ENCODE data around the gene NR6A1.

Gene NR6A1

DNA sequence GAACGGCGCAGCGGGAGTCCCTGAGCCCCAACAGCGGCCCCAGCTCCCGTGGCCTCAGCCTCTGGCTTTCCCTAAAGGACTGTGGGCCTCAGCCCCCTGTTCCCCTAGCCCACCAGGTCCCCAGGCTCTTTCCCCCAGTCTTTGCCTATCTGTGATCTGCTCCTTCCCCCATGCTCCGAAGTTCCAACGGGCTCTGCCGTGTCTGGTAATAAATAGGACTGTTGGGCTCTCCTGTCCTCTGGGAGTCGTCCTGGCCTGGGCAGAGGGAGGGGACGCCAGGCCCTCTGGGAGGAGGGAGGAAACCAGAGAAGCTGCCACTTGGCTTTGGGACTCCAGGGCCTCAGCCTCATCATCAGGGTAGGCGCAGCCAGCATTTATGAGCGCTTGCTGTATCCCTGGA is 292.8 kb downstream of the NR6A1 start:
- H3K27ac ChIP-seq (ENCODE audit: insufficient read depth, low read length, poor library complexity, severe bottlenecking) = no peak overlapping the region
- H3K27me3 ChIP-seq (replicated peaks; ENCODE audit: control insufficient read depth, insufficient read depth, low read length, poor library complexity, severe bottlenecking) = peaks cover 13% of the 10 kb centered on the region
- no peak for DNase-seq
- H3K36me3 ChIP-seq (ENCODE audit: control insufficient read depth, insufficient read depth, low read length) = no peaks in the 10 kb centered on the region
- H3K9me3 ChIP-seq (ENCODE audit: control insufficient read depth, low read length) = no peaks in the 10 kb centered on the region
- no peak overlapping the region for H3K4me3 ChIP-seq (ENCODE audit: insufficient read depth, low read depth, low read length, poor library complexity, severe bottlenecking)
- H3K4me1 ChIP-seq (ENCODE audit: control insufficient read depth, insufficient read depth, low read length, poor library complexity, severe bottlenecking) = no peaks in the 10 kb centered on the region

DNA sequence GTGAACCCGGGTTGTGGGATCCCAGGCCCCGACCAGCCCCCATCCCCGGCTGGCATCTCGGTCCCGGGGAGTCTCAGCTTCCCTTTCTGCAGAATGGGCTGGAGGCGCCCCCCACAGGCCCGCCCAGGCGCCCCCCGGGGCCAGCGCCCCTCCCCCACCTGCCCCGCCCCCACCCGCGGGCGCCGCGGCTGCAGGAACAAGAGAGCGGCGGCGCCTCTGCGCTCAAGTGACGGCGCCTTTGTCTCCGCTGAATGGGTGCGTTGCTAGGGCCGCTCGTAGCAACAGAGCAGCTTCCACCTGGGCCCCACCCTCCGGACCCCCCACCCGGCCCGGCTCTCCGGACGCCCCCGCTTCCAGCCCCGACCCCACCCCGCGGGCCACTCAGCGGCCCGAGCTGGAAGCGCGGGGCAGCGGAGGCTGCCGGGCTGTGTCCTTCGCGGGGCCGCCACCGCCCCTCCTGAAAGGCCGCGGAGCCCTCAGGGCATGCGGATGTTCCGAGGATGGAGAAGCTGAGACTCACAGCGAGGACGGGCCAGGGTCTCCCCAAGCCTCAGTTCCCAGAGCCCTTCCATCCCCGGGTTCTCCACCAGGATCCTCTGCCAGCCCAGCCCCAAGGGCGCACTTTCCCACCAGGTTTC is 293.3 kb downstream of the NR6A1 start:
- Histone ChIP-seq H3K27me3 (replicated peaks; ENCODE audit: control insufficient read depth, insufficient read depth, low read length, poor library complexity, severe bottlenecking) (peaks cover 13% of the 10 kb centered on the region), H3K4me3 (ENCODE audit: insufficient read depth, low read depth, low read length, poor library complexity, severe bottlenecking) (no peak overlapping the region), H3K4me1 (ENCODE audit: control insufficient read depth, insufficient read depth, low read length, poor library complexity, severe bottlenecking) (no peaks in the 10 kb centered on the region), H3K36me3 (ENCODE audit: control insufficient read depth, insufficient read depth, low read length) (no peaks in the 10 kb centered on the region), H3K9me3 (ENCODE audit: control insufficient read depth, low read length) (no peaks in the 10 kb centered on the region), H3K27ac (ENCODE audit: insufficient read depth, low read length, poor library complexity, severe bottlenecking) (no peak overlapping the region)
- no peak for DNase-seq

DNA sequence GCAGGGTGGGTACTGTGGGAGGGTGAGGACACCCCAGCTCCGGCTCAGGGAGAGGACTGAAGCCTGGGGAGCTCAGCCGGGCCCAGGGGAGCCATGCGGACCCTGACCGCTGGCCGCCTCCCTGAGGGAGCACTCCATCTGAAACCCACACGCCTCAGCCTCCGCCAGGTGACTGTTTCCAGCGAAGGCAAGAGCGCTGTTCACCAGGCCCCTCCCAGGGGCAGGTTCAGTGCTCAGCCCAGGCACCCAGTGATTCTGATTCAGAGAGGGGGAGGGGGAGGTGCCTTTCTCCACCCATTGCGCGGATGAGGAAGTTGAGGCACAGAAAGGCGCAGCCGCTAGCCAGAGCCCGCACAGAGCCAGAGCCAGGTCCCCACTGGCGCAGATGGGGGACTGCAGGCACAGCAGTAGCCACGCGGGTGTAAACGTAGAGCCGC is 293.9 kb downstream of the NR6A1 start:
- H3K27ac ChIP-seq (ENCODE audit: insufficient read depth, low read length, poor library complexity, severe bottlenecking) = no peak overlapping the region
- no peaks in the 10 kb centered on the region for H3K36me3 ChIP-seq (ENCODE audit: control insufficient read depth, insufficient read depth, low read length)
- H3K9me3 ChIP-seq (ENCODE audit: control insufficient read depth, low read length) = no peaks in the 10 kb centered on the region
- H3K4me1 ChIP-seq (ENCODE audit: control insufficient read depth, insufficient read depth, low read length, poor library complexity, severe bottlenecking) = no peaks in the 10 kb centered on the region
- H3K27me3 ChIP-seq (replicated peaks; ENCODE audit: control insufficient read depth, insufficient read depth, low read length, poor library complexity, severe bottlenecking) = peaks cover 13% of the 10 kb centered on the region
- DNase-seq = no peak
- H3K4me3 ChIP-seq (ENCODE audit: insufficient read depth, low read depth, low read length, poor library complexity, severe bottlenecking) = no peak overlapping the region

DNA sequence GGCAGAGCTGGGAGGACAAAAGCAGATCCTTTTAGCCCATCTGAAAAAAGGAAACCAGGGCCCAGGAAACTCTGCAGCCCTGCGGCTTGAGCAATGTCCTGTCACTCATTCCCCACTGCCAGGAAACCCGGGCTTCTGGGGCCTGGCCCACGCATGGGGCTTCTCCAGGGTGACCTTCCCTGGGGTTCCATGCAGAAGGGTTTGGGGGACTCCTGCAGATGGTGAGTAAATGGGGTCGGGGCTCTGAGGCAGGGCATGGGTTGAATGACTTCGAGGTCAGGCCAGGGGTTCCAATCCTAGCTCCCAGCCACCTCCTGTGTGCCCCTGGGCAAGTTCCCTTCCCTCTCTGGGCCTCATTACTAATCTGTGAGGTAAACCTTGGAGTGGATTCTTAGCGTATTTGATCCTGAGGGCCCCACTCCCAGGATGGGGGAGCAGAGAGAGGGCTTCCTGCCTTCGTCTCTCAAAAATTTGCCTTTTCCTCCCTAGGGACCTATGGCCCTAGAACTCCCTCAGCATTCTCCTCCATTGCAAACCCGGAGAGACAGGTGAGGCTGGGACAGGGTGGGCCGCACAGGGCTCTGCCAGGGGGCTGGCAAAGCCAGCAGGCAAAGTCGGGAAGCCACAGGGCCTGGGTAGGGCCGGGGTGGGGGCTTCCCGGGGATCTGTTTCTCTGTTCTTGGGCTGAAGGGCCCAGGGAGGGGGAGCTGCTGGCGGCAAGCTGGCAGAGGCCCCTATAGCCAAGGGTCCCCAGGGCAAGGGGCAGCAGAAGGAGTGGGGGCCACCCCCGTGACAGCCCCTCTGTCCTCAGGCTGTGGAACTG is 295.0 kb downstream of the NR6A1 start:
- no peak overlapping the region for H3K4me3 ChIP-seq (ENCODE audit: insufficient read depth, low read depth, low read length, poor library complexity, severe bottlenecking)
- H3K27me3 ChIP-seq (replicated peaks; ENCODE audit: control insufficient read depth, insufficient read depth, low read length, poor library complexity, severe bottlenecking) = peaks cover 13% of the 10 kb centered on the region

DNA sequence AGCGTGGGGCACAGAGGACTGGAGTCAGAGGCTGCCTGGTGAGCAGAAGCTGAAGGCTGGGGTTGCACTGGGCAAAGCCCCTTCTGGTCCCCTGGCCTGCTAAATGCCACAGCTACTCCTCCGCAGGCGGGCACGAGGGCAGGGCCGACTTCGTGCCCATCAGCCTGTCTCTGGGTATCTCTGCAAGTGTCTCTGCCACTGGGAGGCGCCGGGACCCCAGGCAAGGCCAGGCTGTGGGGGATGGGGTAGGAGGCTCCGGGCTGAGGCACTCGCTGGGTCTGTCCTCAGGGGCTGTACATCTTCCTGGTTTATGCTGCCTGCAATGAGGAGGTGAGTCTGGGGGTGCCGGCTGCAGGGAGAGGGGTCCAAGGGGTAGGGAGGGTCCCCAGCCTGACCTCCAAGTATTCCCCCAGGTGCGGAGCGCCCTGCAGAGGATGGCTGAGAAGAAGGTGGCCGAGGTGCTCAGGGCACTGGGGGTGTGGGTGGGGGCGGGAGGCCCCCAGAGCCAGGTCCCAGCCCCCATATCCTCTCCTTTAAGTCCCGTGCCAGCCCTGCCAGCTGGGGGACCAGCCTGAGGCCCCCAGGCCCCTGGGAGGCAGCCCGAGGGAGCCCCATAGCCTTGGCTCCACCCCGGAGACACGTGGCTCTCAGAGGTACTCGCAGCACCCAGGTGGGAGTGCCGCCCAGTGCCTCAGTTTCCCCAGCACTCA is 295.8 kb downstream of the NR6A1 start:
- no peaks in the 10 kb centered on the region for H3K4me1 ChIP-seq (ENCODE audit: control insufficient read depth, insufficient read depth, low read length, poor library complexity, severe bottlenecking)
- no peak for DNase-seq
- H3K9me3 ChIP-seq (ENCODE audit: control insufficient read depth, low read length) = no peaks in the 10 kb centered on the region
- no peak overlapping the region for H3K27ac ChIP-seq (ENCODE audit: insufficient read depth, low read length, poor library complexity, severe bottlenecking)
- no peak overlapping the region for H3K4me3 ChIP-seq (ENCODE audit: insufficient read depth, low read depth, low read length, poor library complexity, severe bottlenecking)
- H3K27me3 ChIP-seq (replicated peaks; ENCODE audit: control insufficient read depth, insufficient read depth, low read length, poor library complexity, severe bottlenecking) = peaks cover 13% of the 10 kb centered on the region
- no peaks in the 10 kb centered on the region for H3K36me3 ChIP-seq (ENCODE audit: control insufficient read depth, insufficient read depth, low read length)

More for the DNA sequence above, 295.0 kb downstream of the NR6A1 start:
- Histone ChIP-seq H3K27ac (ENCODE audit: insufficient read depth, low read length, poor library complexity, severe bottlenecking) (no peak overlapping the region), H3K36me3 (ENCODE audit: control insufficient read depth, insufficient read depth, low read length) (no peaks in the 10 kb centered on the region), H3K4me1 (ENCODE audit: control insufficient read depth, insufficient read depth, low read length, poor library complexity, severe bottlenecking) (no peaks in the 10 kb centered on the region), H3K9me3 (ENCODE audit: control insufficient read depth, low read length) (no peaks in the 10 kb centered on the region)
- DNase-seq = no peak

DNA sequence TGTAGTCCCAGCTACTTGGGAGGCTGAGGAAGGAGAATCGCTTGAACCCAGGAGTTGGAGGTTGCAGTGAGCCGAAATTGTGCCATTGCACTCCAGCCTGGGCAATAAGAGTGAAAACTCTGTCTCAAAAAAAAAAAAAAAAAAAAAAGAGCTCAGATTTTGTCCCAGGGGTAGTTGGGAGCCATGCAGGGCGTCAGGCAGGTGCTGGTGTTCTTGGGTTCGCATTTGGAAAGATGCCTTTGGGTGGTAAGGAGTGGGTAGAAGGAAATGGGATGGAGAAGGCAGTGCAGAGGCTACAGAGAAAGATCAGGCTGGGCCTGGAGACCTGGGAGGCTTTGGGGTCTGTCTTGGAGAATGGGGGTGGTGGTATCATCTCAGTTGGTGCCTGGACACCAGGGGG is 297.0 kb downstream of the NR6A1 start:
- Histone ChIP-seq H3K4me3 (ENCODE audit: insufficient read depth, low read depth, low read length, poor library complexity, severe bottlenecking) (no peak overlapping the region), H3K27me3 (replicated peaks; ENCODE audit: control insufficient read depth, insufficient read depth, low read length, poor library complexity, severe bottlenecking) (peaks cover 13% of the 10 kb centered on the region), H3K4me1 (ENCODE audit: control insufficient read depth, insufficient read depth, low read length, poor library complexity, severe bottlenecking) (no peaks in the 10 kb centered on the region), H3K27ac (ENCODE audit: insufficient read depth, low read length, poor library complexity, severe bottlenecking) (no peak overlapping the region), H3K36me3 (ENCODE audit: control insufficient read depth, insufficient read depth, low read length) (no peaks in the 10 kb centered on the region), H3K9me3 (ENCODE audit: control insufficient read depth, low read length) (no peaks in the 10 kb centered on the region)
- DNase-seq = no peak

DNA sequence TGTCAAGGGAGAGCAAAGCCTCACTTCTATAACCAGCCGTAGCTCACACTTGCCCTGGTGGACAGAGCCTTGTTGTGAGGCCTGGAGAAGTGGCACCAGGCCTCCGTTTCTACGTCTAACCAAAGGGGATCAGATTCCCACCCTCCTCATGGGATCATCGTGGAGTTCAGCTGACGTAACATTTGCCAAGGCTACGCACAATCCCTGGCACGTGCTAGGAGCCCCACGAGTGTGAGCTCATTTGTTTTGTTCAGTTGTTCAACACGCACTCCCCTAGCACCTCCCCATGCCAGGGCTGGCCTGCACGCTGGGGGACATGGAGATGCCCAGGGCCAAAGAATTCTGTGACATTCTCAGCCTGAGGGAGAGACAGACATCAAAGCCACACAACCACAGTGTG is 297.8 kb downstream of the NR6A1 start:
- no peak for DNase-seq
- H3K27me3 ChIP-seq (replicated peaks; ENCODE audit: control insufficient read depth, insufficient read depth, low read length, poor library complexity, severe bottlenecking) = peaks cover 8% of the 10 kb centered on the region

DNA sequence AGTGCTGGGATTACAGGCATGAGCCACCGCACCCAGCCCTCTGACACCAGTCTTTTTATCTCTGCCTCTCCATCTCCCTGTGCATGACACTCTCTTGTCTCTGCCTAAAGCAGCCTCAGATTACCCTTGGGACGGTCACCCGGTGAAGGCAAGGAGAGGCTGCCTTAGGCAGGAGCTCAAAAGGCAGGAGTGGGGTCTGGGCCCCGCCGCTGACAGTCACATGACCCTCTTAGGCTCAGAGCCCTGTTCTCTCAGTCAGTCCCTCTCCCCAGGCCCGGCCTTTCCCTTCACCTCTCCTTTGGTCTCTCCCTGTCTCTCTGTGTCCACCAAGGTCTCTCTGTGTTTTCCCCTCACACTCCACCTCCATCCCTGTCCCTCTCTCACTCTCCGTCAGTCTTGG is 298.3 kb downstream of the NR6A1 start:
- DNase-seq = no peak
- H3K27ac ChIP-seq (ENCODE audit: insufficient read depth, low read length, poor library complexity, severe bottlenecking) = no peak overlapping the region
- no peaks in the 10 kb centered on the region for H3K36me3 ChIP-seq (ENCODE audit: control insufficient read depth, insufficient read depth, low read length)
- no peaks in the 10 kb centered on the region for H3K9me3 ChIP-seq (ENCODE audit: control insufficient read depth, low read length)
- peaks cover 7% of the 10 kb centered on the region for H3K27me3 ChIP-seq (replicated peaks; ENCODE audit: control insufficient read depth, insufficient read depth, low read length, poor library complexity, severe bottlenecking)
- no peaks in the 10 kb centered on the region for H3K4me1 ChIP-seq (ENCODE audit: control insufficient read depth, insufficient read depth, low read length, poor library complexity, severe bottlenecking)
- H3K4me3 ChIP-seq (ENCODE audit: insufficient read depth, low read depth, low read length, poor library complexity, severe bottlenecking) = no peak overlapping the region

More for the DNA sequence above, 297.8 kb downstream of the NR6A1 start:
- no peaks in the 10 kb centered on the region for H3K4me1 ChIP-seq (ENCODE audit: control insufficient read depth, insufficient read depth, low read length, poor library complexity, severe bottlenecking)
- no peaks in the 10 kb centered on the region for H3K9me3 ChIP-seq (ENCODE audit: control insufficient read depth, low read length)
- no peak overlapping the region for H3K4me3 ChIP-seq (ENCODE audit: insufficient read depth, low read depth, low read length, poor library complexity, severe bottlenecking)
- no peak overlapping the region for H3K27ac ChIP-seq (ENCODE audit: insufficient read depth, low read length, poor library complexity, severe bottlenecking)
- H3K36me3 ChIP-seq (ENCODE audit: control insufficient read depth, insufficient read depth, low read length) = no peaks in the 10 kb centered on the region

DNA sequence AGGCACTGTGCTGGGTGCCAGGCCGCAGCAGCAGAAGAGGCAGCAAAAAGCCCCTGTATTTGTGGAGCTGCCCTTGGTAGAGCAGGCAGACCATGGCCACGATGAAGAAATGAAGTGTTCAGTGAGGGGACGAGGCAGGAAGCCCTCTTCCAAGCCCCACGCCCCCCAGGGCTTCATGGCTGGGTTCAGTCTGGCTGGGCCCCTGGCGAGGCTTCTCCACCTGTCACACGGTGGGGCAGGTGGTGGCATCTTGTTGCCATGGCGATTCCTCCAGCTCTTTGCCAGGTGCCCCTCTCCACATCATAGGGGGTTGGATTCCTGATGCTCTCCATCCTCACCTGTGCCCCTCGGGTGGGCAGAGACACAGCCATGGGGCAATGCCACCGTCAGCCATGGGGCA is 299.4 kb downstream of the NR6A1 start:
- H3K27me3 ChIP-seq (replicated peaks; ENCODE audit: control insufficient read depth, insufficient read depth, low read length, poor library complexity, severe bottlenecking) = peaks cover 5% of the 10 kb centered on the region

DNA sequence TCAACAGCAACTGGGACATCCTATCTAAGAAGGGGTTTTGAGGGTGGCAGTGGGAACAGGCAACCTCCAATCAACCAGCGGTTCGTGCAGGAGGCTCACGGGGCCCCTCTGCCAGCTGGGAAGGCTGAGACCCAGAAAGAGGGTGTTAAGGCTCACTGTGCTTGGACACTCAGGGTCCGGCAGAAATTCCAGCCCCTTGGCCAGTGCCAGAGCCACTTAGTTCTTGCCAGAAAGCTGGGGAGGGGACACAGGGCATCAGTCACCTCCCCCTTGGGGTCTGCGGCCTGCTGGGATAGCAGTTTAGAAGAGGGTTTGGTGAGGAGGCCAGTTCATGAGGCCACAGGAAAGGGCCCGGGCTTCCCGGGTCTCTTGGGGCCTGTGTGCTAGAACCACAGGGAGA is 300.4 kb downstream of the NR6A1 start:
- Histone ChIP-seq H3K27ac (ENCODE audit: insufficient read depth, low read length, poor library complexity, severe bottlenecking) (no peak overlapping the region), H3K27me3 (replicated peaks; ENCODE audit: control insufficient read depth, insufficient read depth, low read length, poor library complexity, severe bottlenecking) (no peaks in the 10 kb centered on the region), H3K4me3 (ENCODE audit: insufficient read depth, low read depth, low read length, poor library complexity, severe bottlenecking) (no peak overlapping the region), H3K4me1 (ENCODE audit: control insufficient read depth, insufficient read depth, low read length, poor library complexity, severe bottlenecking) (no peaks in the 10 kb centered on the region), H3K36me3 (ENCODE audit: control insufficient read depth, insufficient read depth, low read length) (no peaks in the 10 kb centered on the region), H3K9me3 (ENCODE audit: control insufficient read depth, low read length) (no peaks in the 10 kb centered on the region)
- DNase-seq = no peak

More for the DNA sequence above, 299.4 kb downstream of the NR6A1 start:
- DNase-seq = no peak
- Histone ChIP-seq H3K9me3 (ENCODE audit: control insufficient read depth, low read length) (no peaks in the 10 kb centered on the region), H3K4me1 (ENCODE audit: control insufficient read depth, insufficient read depth, low read length, poor library complexity, severe bottlenecking) (no peaks in the 10 kb centered on the region), H3K27ac (ENCODE audit: insufficient read depth, low read length, poor library complexity, severe bottlenecking) (no peak overlapping the region), H3K36me3 (ENCODE audit: control insufficient read depth, insufficient read depth, low read length) (no peaks in the 10 kb centered on the region), H3K4me3 (ENCODE audit: insufficient read depth, low read depth, low read length, poor library complexity, severe bottlenecking) (no peak overlapping the region)

Measured in effector memory CD4-positive, alpha-beta T cell (primary cell).